Measurements from ENCODE around the gene IER3.
A peak's percentile ranks its signal among the peaks of the same experiment; 100 is the strongest.

IER3 gene

GRCh38 chr6:30744054-30744805 lies at the start of gene IER3:
Gene IER3, minus strand, starts transcription at chr6:30744547. Its CDS starts 29 bp downstream, at chr6:30744518.
- no peak for DNase-seq (ENCODE audit: extremely low read depth, low read depth)
- TF ChIP-seq CTCF (IDR thresholded peaks at IDR 0.05; ENCODE audit: low read depth, low read length, missing control alignments): peak; percentile 63
- peak within 1 kb of the TSS; percentile 77 for H3K4me3 ChIP-seq (replicated peaks; ENCODE audit: low read depth, low read length)

- no peak for TF ChIP-seq CTCF (IDR thresholded peaks at IDR 0.05; ENCODE audit: low read depth, low read length, missing control alignments)
- no peak overlapping the region for H3K4me3 ChIP-seq (replicated peaks; ENCODE audit: low read depth, low read length)
- no peak for DNase-seq (ENCODE audit: extremely low read depth, low read depth)
These were observed 49.3 kb upstream of the IER3 start for GRCh38 chr6:30793521-30794194.

- no peak overlapping the region for H3K4me3 ChIP-seq (replicated peaks; ENCODE audit: low read depth, low read length)
- DNase-seq (ENCODE audit: extremely low read depth, low read depth): no peak
- no peak for TF ChIP-seq CTCF (IDR thresholded peaks at IDR 0.05; ENCODE audit: low read depth, low read length, missing control alignments)
These were observed 48.4 kb upstream of the IER3 start for GRCh38 chr6:30792786-30793185.

- no peak overlapping the region for H3K4me3 ChIP-seq (replicated peaks; ENCODE audit: low read depth, low read length)
- no peak for DNase-seq (ENCODE audit: extremely low read depth, low read depth)
- TF ChIP-seq CTCF (IDR thresholded peaks at IDR 0.05; ENCODE audit: low read depth, low read length, missing control alignments): no peak
These were observed 46.5 kb upstream of the IER3 start for GRCh38 chr6:30790724-30791383.

GRCh38 chr6:30789606-30790005 lies 45.3 kb upstream of the IER3 start:
- TF ChIP-seq CTCF (IDR thresholded peaks at IDR 0.05; ENCODE audit: low read depth, low read length, missing control alignments): no peak
- H3K4me3 ChIP-seq (replicated peaks; ENCODE audit: low read depth, low read length): no peak overlapping the region
- DNase-seq (ENCODE audit: extremely low read depth, low read depth): no peak

GRCh38 chr6:30787954-30788353 lies 43.6 kb upstream of the IER3 start:
- no peak for TF ChIP-seq CTCF (IDR thresholded peaks at IDR 0.05; ENCODE audit: low read depth, low read length, missing control alignments)
- H3K4me3 ChIP-seq (replicated peaks; ENCODE audit: low read depth, low read length): no peak overlapping the region
- DNase-seq (ENCODE audit: extremely low read depth, low read depth): peak; percentile 43
